Dedifferentiated amniotic fluid mesenchymal stem cell (primary cell): ENCODE results near the gene PRR33.
"Not testable (repeated sequence)": the region's sequence is repeated elsewhere in the genome, so short reads cannot be mapped to it uniquely, and the experiment has no call there.

Experiments used
- DNase-seq: peaks from one replicate; pipeline ENCODE4 v3.0.0-alpha.2; 2016; ENCODE audit errors: extremely low spot score

PRR33 gene

GRCh38 chr11:1875851-1876301 is 15.8 kb downstream of the PRR33 start:
- DNase-seq, result not testable (repeated sequence)

GRCh38 chr11:1875093-1875850 is 16.4 kb downstream of the PRR33 start:
- DNase-seq, result no peak

- not testable (repeated sequence) for DNase-seq
Observed at GRCh38 chr11:1874441-1875092, 17.1 kb downstream of the PRR33 start.

GRCh38 chr11:1873813-1874150 is 17.9 kb downstream of the PRR33 start:
- not testable (repeated sequence) for DNase-seq

GRCh38 chr11:1873048-1873812 is 18.5 kb downstream of the PRR33 start:
- DNase-seq, result no peak

GRCh38 chr11:1872267-1872985 is 19.3 kb downstream of the PRR33 start:
- no peak for DNase-seq

GRCh38 chr11:1871531-1871930 is 20.2 kb downstream of the PRR33 start:
- DNase-seq, result no peak

GRCh38 chr11:1870721-1871466 is 20.8 kb downstream of the PRR33 start:
- DNase-seq, result no peak

- DNase-seq, result no peak
Observed at GRCh38 chr11:1870326-1870696, 21.4 kb downstream of the PRR33 start.

- no peak for DNase-seq
Observed at GRCh38 chr11:1869427-1870325, 22.0 kb downstream of the PRR33 start.

GRCh38 chr11:1868636-1869291 is 22.9 kb downstream of the PRR33 start:
- no peak for DNase-seq

- no peak for DNase-seq
Observed at GRCh38 chr11:1868056-1868635, 23.5 kb downstream of the PRR33 start.

- DNase-seq, result no peak
Observed at GRCh38 chr11:1867381-1867780, 24.3 kb downstream of the PRR33 start.

GRCh38 chr11:1866776-1867175 is 24.9 kb downstream of the PRR33 start:
- no peak for DNase-seq

- DNase-seq, result no peak
Observed at GRCh38 chr11:1866226-1866625, 25.5 kb downstream of the PRR33 start.

GRCh38 chr11:1864831-1865665 is 26.6 kb downstream of the PRR33 start:
- no peak for DNase-seq

- no peak for DNase-seq
Observed at GRCh38 chr11:1864231-1864630, 27.5 kb downstream of the PRR33 start.
